Trophoblast cell (in vitro differentiated cells and primary cell): Measurements from ENCODE around the gene WDR36.
A peak's percentile ranks its signal among the peaks of the same experiment; 100 is the strongest.

Experiments
- DNase-seq, 2 donors: peaks; one replicate each; pipeline ENCODE4 v3.0.0-alpha.2; 2016
- H2AFZ ChIP-seq: 2 replicates; pipeline ENCODE4 v1.6.1; 2013; ENCODE audit warnings: low read length, moderate library complexity, mild to moderate bottlenecking; ENCODE audit not compliant: insufficient read depth, poor library complexity
- H2AK5ac ChIP-seq: 2 replicates; pipeline ENCODE4 v1.6.1; 2013; ENCODE audit warnings: mild to moderate bottlenecking, low read length
- H2BK120ac ChIP-seq: 2 replicates; pipeline ENCODE4 v1.6.1; 2013; ENCODE audit warnings: low read length, mild to moderate bottlenecking, moderate library complexity; ENCODE audit not compliant: insufficient read depth, poor library complexity
- H2BK12ac ChIP-seq: 2 replicates; pipeline ENCODE4 v1.6.1; 2013; ENCODE audit warnings: mild to moderate bottlenecking, low read length, moderate library complexity
- H2BK5ac ChIP-seq: 2 replicates; pipeline ENCODE4 v1.6.1; 2013; ENCODE audit warnings: low read length, low read depth, moderate library complexity, mild to moderate bottlenecking; ENCODE audit not compliant: poor library complexity
- H3K14ac ChIP-seq: 2 replicates; pipeline ENCODE4 v1.6.1; 2013; ENCODE audit warnings: mild to moderate bottlenecking, low read length
- H3K18ac ChIP-seq: 2 replicates; pipeline ENCODE4 v1.6.1; 2013; ENCODE audit warnings: mild to moderate bottlenecking, low read length
- H3K23ac ChIP-seq: 2 replicates; pipeline ENCODE4 v1.6.1; 2013; ENCODE audit warnings: low read length
- H3K27ac ChIP-seq: 2 replicates; pipeline ENCODE4 v1.5.1; 2013; ENCODE audit warnings: low read depth, mild to moderate bottlenecking, inconsistent platforms, low read length, moderate library complexity
- H3K27me3 ChIP-seq: 2 replicates; pipeline ENCODE4 v1.6.1; 2013; ENCODE audit warnings: inconsistent platforms, mild to moderate bottlenecking, low read length, moderate library complexity; ENCODE audit not compliant: insufficient read depth
- H3K36me3 ChIP-seq, 2 experiments: 1 replicate in 1 of 2; 2 replicates in 1 of 2; pipeline ENCODE4 v1.6.1; 2013; ENCODE audit warnings: low read length in 2 of 2, mild to moderate bottlenecking in 2 of 2, moderate library complexity in 1 of 2; ENCODE audit not compliant: insufficient read depth in 2 of 2, control insufficient read depth in 1 of 2
- H3K4ac ChIP-seq: 2 replicates; pipeline ENCODE4 v1.6.1; 2013; ENCODE audit warnings: low read depth, mild to moderate bottlenecking, low read length, moderate library complexity
- H3K4me1 ChIP-seq, 2 experiments: 1 replicate in 1 of 2; 2 replicates in 1 of 2; pipeline ENCODE4 v1.6.1; 2013; ENCODE audit warnings: low read length in 2 of 2, mild to moderate bottlenecking in 2 of 2, moderate library complexity in 1 of 2; ENCODE audit not compliant: insufficient read depth in 2 of 2, control insufficient read depth in 1 of 2
- H3K4me2 ChIP-seq: 2 replicates; pipeline ENCODE4 v1.6.1; 2013; ENCODE audit warnings: inconsistent platforms, mild to moderate bottlenecking, low read length, moderate library complexity
- H3K4me3 ChIP-seq: 2 replicates; pipeline ENCODE4 v1.5.1; 2013; ENCODE audit warnings: mild to moderate bottlenecking, low read depth, low read length, inconsistent platforms
- H3K79me1 ChIP-seq: one replicate; pipeline ENCODE4 v1.6.1; 2013; ENCODE audit warnings: low read length
- H3K79me2 ChIP-seq: 2 replicates; pipeline ENCODE4 v1.6.1; 2013; ENCODE audit warnings: low read length, mild to moderate bottlenecking; ENCODE audit not compliant: control insufficient read depth, insufficient read depth, poor library complexity
- H3K9ac ChIP-seq: 2 replicates; pipeline ENCODE4 v1.6.1; 2013; ENCODE audit warnings: mild to moderate bottlenecking, low read length
- H3K9me3 ChIP-seq: 2 replicates; pipeline ENCODE4 v1.6.1; 2013; ENCODE audit warnings: low read depth, mild to moderate bottlenecking, control low read depth, inconsistent platforms, low read length; ENCODE audit not compliant: insufficient read depth
- H4K12ac ChIP-seq: 2 replicates; pipeline ENCODE4 v1.6.1; 2013; ENCODE audit warnings: low read depth, mild to moderate bottlenecking, low read length, moderate library complexity
- H4K8ac ChIP-seq: 2 replicates; pipeline ENCODE4 v1.6.1; 2013; ENCODE audit warnings: low read depth, mild to moderate bottlenecking, low read length, moderate library complexity
- H4K91ac ChIP-seq: one replicate; pipeline ENCODE4 v1.6.1; 2013; ENCODE audit warnings: low read depth, mild to moderate bottlenecking, low read length, moderate library complexity
- WGBS: extraction: QIAGEN DNeasy Blood & Tissue Kit; methylation state at CpG from one replicate; pipeline ENCODE4 v1.1.7; 2013; ENCODE audit warnings: missing lambda C conversion rate; ENCODE audit not compliant: insufficient read length, insufficient coverage; ENCODE audit errors: extremely low coverage; 5-methylcytosine and 5-hydroxymethylcytosine counted together

Gene WDR36

GRCh38 chr5:111169269-111169668 is 77.1 kb downstream of the WDR36 start:
- no CpG with 5 or more reads among the region's 2 CpGs for WGBS
- Histone ChIP-seq H3K36me3 (no peaks in the 10 kb centered on the region), H3K79me1 (no peaks in the 10 kb centered on the region), H3K4me2 (no peak overlapping the region), H3K4me3 (no peak overlapping the region), H3K4me1 (no peaks in the 10 kb centered on the region), H3K27ac (no peak overlapping the region), H2BK120ac (no peak overlapping the region), H4K91ac (no peak overlapping the region), H3K23ac (no peak overlapping the region), H3K18ac (no peak overlapping the region), H2BK5ac (no peak overlapping the region), H2AK5ac (no peak overlapping the region), H2BK12ac (no peak overlapping the region), H3K4ac (no peak overlapping the region), H3K9me3 (no peaks in the 10 kb centered on the region), H2AFZ (no peak overlapping the region), H3K9ac (no peak overlapping the region), H3K14ac (no peak overlapping the region), H3K79me2 (no peaks in the 10 kb centered on the region), H4K8ac (no peak overlapping the region), H4K12ac (no peak overlapping the region), H3K27me3 (no peaks in the 10 kb centered on the region)
- no peak for DNase-seq

- H3K4me3 ChIP-seq = no peak overlapping the region
- H3K4ac ChIP-seq = no peak overlapping the region
- H3K4me1 ChIP-seq = no peaks in the 10 kb centered on the region
- no peak overlapping the region for H2BK120ac ChIP-seq
- WGBS = no CpG with 5 or more reads among the region's 2 CpGs
- no peak overlapping the region for H3K14ac ChIP-seq
- H4K8ac ChIP-seq = no peak overlapping the region
- H2AFZ ChIP-seq = no peak overlapping the region
- no peaks in the 10 kb centered on the region for H3K36me3 ChIP-seq
- H3K9me3 ChIP-seq = no peaks in the 10 kb centered on the region
- no peak overlapping the region for H2AK5ac ChIP-seq
- peak; percentile 23 to 60 for DNase-seq
- H3K23ac ChIP-seq = no peak overlapping the region
- no peaks in the 10 kb centered on the region for H3K79me2 ChIP-seq
- H2BK5ac ChIP-seq = no peak overlapping the region
- H2BK12ac ChIP-seq = no peak overlapping the region
- H3K4me2 ChIP-seq = no peak overlapping the region
- H3K27ac ChIP-seq = no peak overlapping the region
- no peak overlapping the region for H4K12ac ChIP-seq
- no peak overlapping the region for H3K9ac ChIP-seq
- H3K79me1 ChIP-seq = no peaks in the 10 kb centered on the region
- no peaks in the 10 kb centered on the region for H3K27me3 ChIP-seq
- H3K18ac ChIP-seq = no peak overlapping the region
- no peak overlapping the region for H4K91ac ChIP-seq
Observed at GRCh38 chr5:111170279-111170678, 78.1 kb downstream of the WDR36 start.

GRCh38 chr5:111172504-111172903 is 80.4 kb downstream of the WDR36 start:
- Histone ChIP-seq H2BK5ac (no peak overlapping the region), H3K79me1 (no peaks in the 10 kb centered on the region), H3K36me3 (no peaks in the 10 kb centered on the region), H3K79me2 (no peaks in the 10 kb centered on the region), H2AFZ (no peak overlapping the region), H3K9me3 (no peaks in the 10 kb centered on the region), H3K14ac (no peak overlapping the region), H3K18ac (no peak overlapping the region), H2AK5ac (no peak overlapping the region), H3K23ac (no peak overlapping the region), H3K27me3 (no peaks in the 10 kb centered on the region), H3K4me2 (no peak overlapping the region), H3K4ac (no peak overlapping the region), H4K91ac (no peak overlapping the region), H3K4me1 (no peaks in the 10 kb centered on the region), H2BK12ac (no peak overlapping the region), H3K4me3 (no peak overlapping the region), H4K12ac (no peak overlapping the region), H3K27ac (no peak overlapping the region), H3K9ac (no peak overlapping the region), H4K8ac (no peak overlapping the region), H2BK120ac (no peak overlapping the region)
- WGBS = no CpG with 5 or more reads among the region's 3 CpGs
- DNase-seq = no peak

- Histone ChIP-seq H4K91ac (no peak overlapping the region), H4K12ac (no peak overlapping the region), H3K4ac (no peak overlapping the region), H2AK5ac (no peak overlapping the region), H3K9me3 (no peaks in the 10 kb centered on the region), H3K14ac (no peak overlapping the region), H3K79me2 (no peaks in the 10 kb centered on the region), H4K8ac (no peak overlapping the region), H3K27ac (no peak overlapping the region), H3K79me1 (no peaks in the 10 kb centered on the region), H3K23ac (no peak overlapping the region), H2BK120ac (no peak overlapping the region), H3K4me3 (no peak overlapping the region), H2BK5ac (no peak overlapping the region), H3K9ac (no peak overlapping the region), H2AFZ (no peak overlapping the region), H3K4me2 (no peak overlapping the region), H2BK12ac (no peak overlapping the region), H3K27me3 (no peaks in the 10 kb centered on the region), H3K18ac (no peak overlapping the region), H3K36me3 (no peaks in the 10 kb centered on the region), H3K4me1 (no peaks in the 10 kb centered on the region)
- no CpG with 5 or more reads among the region's 2 CpGs for WGBS
- no peak for DNase-seq
Observed at GRCh38 chr5:111173476-111173875, 81.3 kb downstream of the WDR36 start.
